Nephron progenitor cell (in vitro differentiated cells): ENCODE measurements around the gene SLC6A11.

Experiments used
- DNase-seq: peaks from one replicate; pipeline ENCODE4 v3.0.0; 2021
- H3K27ac Mint-ChIP-seq: 2 replicates; pipeline ENCODE4 v1.8.0; 2021; ENCODE audit warnings: mild to moderate bottlenecking, moderate library complexity, mixed read lengths
- H3K27me3 Mint-ChIP-seq: 2 replicates; pipeline ENCODE4 v1.8.0; 2021; ENCODE audit warnings: mild to moderate bottlenecking, low read depth, mixed read lengths; ENCODE audit not compliant: poor library complexity
- H3K36me3 Mint-ChIP-seq: 2 replicates; pipeline ENCODE4 v1.8.0; 2021; ENCODE audit warnings: low read depth, mixed read lengths
- H3K4me1 Mint-ChIP-seq: 2 replicates; pipeline ENCODE4 v1.8.0; 2021; ENCODE audit warnings: mixed read lengths
- H3K4me3 Mint-ChIP-seq: 2 replicates; pipeline ENCODE4 v1.8.0; 2021; ENCODE audit warnings: mild to moderate bottlenecking, moderate library complexity, mixed read lengths
- H3K9me3 Mint-ChIP-seq: 2 replicates; pipeline ENCODE4 v1.8.0; 2021; ENCODE audit warnings: mild to moderate bottlenecking, moderate library complexity, mixed read lengths
- TF ChIP-seq, protein P1 (sequence below): fragments of 200-600 bp; sonication (generic); IDR thresholded peaks from 2 replicates; pipeline ENCODE4 v1.5.0; 2021; ENCODE audit warnings: antibody characterized with exemption

Gene SLC6A11

DNA sequence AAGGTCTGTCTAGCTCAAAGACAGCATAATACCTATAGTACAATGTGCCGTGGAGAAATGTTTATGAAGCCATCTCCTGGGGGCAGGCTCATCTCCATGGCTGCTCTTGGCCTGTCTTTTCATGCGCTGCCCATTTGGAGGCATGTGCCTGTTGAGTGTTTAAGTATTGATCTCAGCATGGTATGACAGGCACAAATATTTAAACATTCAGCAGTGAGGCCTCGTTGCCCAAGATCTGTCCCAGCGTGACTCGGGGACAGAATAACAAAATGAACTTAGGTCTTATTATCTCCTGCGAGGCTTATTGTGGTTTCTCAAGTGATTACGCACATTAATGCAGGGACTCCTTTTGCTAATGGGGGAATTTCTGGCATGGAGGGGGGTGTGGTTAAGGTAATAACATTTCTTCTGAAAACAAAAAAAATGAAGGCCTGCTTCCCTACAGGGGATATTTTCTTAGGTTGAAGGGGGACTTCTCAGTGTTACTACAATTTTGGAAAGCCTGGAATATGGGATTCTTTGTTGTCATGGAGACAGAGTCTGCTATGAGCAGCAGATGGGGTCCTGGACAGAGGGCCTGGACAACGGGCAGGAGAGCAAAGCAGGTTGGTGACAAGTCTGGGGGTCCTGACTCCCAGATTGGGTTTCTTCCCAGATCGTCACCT, 172.1 kb downstream of the SLC6A11 start:
- Mint-ChIP-seq H3K27me3 (peaks cover 67% of the 10 kb centered on the region), H3K27ac (no peak overlapping the region), H3K36me3 (no peaks in the 10 kb centered on the region), H3K9me3 (no peaks in the 10 kb centered on the region), H3K4me1 (peaks cover 6% of the 10 kb centered on the region), H3K4me3 (no peak overlapping the region)
- TF ChIP-seq, protein P1, sequence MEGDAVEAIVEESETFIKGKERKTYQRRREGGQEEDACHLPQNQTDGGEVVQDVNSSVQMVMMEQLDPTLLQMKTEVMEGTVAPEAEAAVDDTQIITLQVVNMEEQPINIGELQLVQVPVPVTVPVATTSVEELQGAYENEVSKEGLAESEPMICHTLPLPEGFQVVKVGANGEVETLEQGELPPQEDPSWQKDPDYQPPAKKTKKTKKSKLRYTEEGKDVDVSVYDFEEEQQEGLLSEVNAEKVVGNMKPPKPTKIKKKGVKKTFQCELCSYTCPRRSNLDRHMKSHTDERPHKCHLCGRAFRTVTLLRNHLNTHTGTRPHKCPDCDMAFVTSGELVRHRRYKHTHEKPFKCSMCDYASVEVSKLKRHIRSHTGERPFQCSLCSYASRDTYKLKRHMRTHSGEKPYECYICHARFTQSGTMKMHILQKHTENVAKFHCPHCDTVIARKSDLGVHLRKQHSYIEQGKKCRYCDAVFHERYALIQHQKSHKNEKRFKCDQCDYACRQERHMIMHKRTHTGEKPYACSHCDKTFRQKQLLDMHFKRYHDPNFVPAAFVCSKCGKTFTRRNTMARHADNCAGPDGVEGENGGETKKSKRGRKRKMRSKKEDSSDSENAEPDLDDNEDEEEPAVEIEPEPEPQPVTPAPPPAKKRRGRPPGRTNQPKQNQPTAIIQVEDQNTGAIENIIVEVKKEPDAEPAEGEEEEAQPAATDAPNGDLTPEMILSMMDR = no peak
- no peak for DNase-seq

DNA sequence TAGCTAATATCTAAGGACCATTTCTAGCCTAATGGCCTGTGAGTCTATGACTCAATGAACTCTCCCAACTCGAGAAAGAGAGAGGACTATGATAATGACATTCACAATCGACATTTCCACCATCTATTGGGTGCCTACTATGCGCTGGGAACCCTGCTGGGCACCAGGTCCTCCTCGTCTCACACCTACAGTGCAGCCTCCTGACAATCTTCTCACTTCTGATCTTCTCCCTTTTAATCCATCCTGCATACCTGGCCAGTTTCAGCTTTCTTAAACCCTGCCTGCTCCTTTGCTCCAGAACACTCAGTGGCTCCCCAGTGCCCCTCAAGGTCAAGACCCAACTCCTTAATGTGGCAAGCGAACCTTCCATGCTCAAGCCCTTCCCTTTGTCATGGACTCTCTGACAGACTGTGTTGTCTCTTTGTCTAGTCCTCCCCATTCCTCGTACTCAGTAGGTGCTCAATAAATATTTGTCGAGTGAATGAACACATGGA, 173.0 kb downstream of the SLC6A11 start:
- H3K9me3 Mint-ChIP-seq = no peaks in the 10 kb centered on the region
- H3K36me3 Mint-ChIP-seq = no peaks in the 10 kb centered on the region
- H3K27ac Mint-ChIP-seq = no peak overlapping the region
- no peak overlapping the region for H3K4me3 Mint-ChIP-seq
- TF ChIP-seq, protein P1 = no peak
- peaks cover 6% of the 10 kb centered on the region for H3K4me1 Mint-ChIP-seq
- H3K27me3 Mint-ChIP-seq = peaks cover 74% of the 10 kb centered on the region
- DNase-seq = no peak
